Measurements from ENCODE around the gene CYFIP1.

CYFIP1 gene

GRCh38 chr15:22981051-22981840 lies 1.1 kb upstream of the CYFIP1 start:
- DNase-seq (ENCODE audit: low read depth), result no peak
- TF ChIP-seq MYC (IDR thresholded peaks at IDR 0.05; ENCODE audit: low read depth, low read length) (no peak), MAX (IDR thresholded peaks at IDR 0.05; ENCODE audit: low read depth, low read length) (no peak), CTCF (IDR thresholded peaks at IDR 0.05; ENCODE audit: low read depth, low read length) (no peak), POLR2A (IDR thresholded peaks at IDR 0.05; ENCODE audit: extremely low read depth, insufficient read length) (no peak)
- no peak overlapping the region for H3K4me3 ChIP-seq (ENCODE audit: low read depth, low read length)

GRCh38 chr15:22979238-22980188 lies 655 bp downstream of the CYFIP1 start:
- no peak for TF ChIP-seq POLR2A (IDR thresholded peaks at IDR 0.05; ENCODE audit: extremely low read depth, insufficient read length)
- no peak for TF ChIP-seq CTCF (IDR thresholded peaks at IDR 0.05; ENCODE audit: low read depth, low read length)
- TF ChIP-seq MAX (IDR thresholded peaks at IDR 0.05; ENCODE audit: low read depth, low read length), result peak; percentile 78
- peak; percentile 74 for TF ChIP-seq MYC (IDR thresholded peaks at IDR 0.05; ENCODE audit: low read depth, low read length)
- peak; percentile 81 for DNase-seq (ENCODE audit: low read depth)
- peak overlapping the region; percentile 84 for H3K4me3 ChIP-seq (ENCODE audit: low read depth, low read length)

- DNase-seq (ENCODE audit: low read depth), result peak; percentile 10
- TF ChIP-seq MYC (IDR thresholded peaks at IDR 0.05; ENCODE audit: low read depth, low read length) (no peak), POLR2A (IDR thresholded peaks at IDR 0.05; ENCODE audit: extremely low read depth, insufficient read length) (no peak), MAX (IDR thresholded peaks at IDR 0.05; ENCODE audit: low read depth, low read length) (peak; percentile 29; the same call in 1 of the 2 replicates)
- peak overlapping the region; percentile 84 for H3K4me3 ChIP-seq (ENCODE audit: low read depth, low read length)
Measured at GRCh38 chr15:22978691-22979237, 1.4 kb downstream of the CYFIP1 start.

GRCh38 chr15:22974745-22975144 lies 5.4 kb downstream of the CYFIP1 start:
- DNase-seq (ENCODE audit: low read depth), result peak; percentile 70
- no peak overlapping the region for H3K4me3 ChIP-seq (ENCODE audit: low read depth, low read length)
- TF ChIP-seq MAX (IDR thresholded peaks at IDR 0.05; ENCODE audit: low read depth, low read length), result peak; percentile 51; the same call in 1 of the 2 replicates
- TF ChIP-seq MYC (IDR thresholded peaks at IDR 0.05; ENCODE audit: low read depth, low read length), result no peak

GRCh38 chr15:22973987-22974386 lies 6.2 kb downstream of the CYFIP1 start:
- H3K4me3 ChIP-seq (ENCODE audit: low read depth, low read length), result no peak overlapping the region
- TF ChIP-seq CTCF (IDR thresholded peaks at IDR 0.05; ENCODE audit: low read depth, low read length), result no peak
- no peak for DNase-seq (ENCODE audit: low read depth)

- TF ChIP-seq POLR2A (IDR thresholded peaks at IDR 0.05; ENCODE audit: extremely low read depth, insufficient read length), result no peak
- TF ChIP-seq MYC (IDR thresholded peaks at IDR 0.05; ENCODE audit: low read depth, low read length), result no peak
- no peak for TF ChIP-seq CTCF (IDR thresholded peaks at IDR 0.05; ENCODE audit: low read depth, low read length)
- no peak for TF ChIP-seq MAX (IDR thresholded peaks at IDR 0.05; ENCODE audit: low read depth, low read length)
- no peak for DNase-seq (ENCODE audit: low read depth)
- no peak overlapping the region for H3K4me3 ChIP-seq (ENCODE audit: low read depth, low read length)
Measured at GRCh38 chr15:22973286-22973685, 6.9 kb downstream of the CYFIP1 start.

Measured in NB4 (cell line).